GM20431 (cell line): Measurements from ENCODE around the gene LRMDA.

Source experiments
- in situ Hi-C: fragments of 300-500 bp; cut with MseI, MboI; formaldehyde crosslinking; loops from one replicate; pipeline ENCODE4 v1.15.0; 2020; ENCODE audit warnings: low sequenced_read_pairs; ENCODE audit not compliant: unreplicated experiment

LRMDA gene

GRCh38 chr10:75613685-75614504 lies 182.5 kb downstream of the LRMDA start:
- in situ Hi-C loops: loop anchor here (25.0 kb wide), 1 partner anchor 202 kb away; the partner anchor contains the start of gene ZNF503

DNA sequence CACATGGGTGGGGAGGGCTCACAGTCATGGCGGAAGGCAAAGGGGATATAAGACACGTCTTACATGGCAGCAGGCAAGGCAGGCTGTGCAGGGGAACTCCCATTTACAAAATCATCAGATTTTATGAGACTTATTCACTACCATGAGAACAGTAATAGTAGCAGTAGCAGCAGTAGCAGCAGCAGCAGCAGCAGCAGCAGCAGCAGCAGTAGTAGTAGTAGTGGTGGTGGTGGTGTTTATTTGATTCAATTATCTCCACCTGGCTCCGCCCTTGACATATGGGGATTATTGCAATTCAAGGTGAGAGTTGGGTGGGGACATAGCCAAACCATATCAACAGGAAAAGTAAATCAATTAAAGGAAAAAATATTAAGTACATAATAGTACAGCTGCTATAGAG lies 184.7 kb downstream of the LRMDA start:
- in situ Hi-C loops: loop anchor here (25.0 kb wide), 1 partner anchor 204 kb away; the partner anchor contains the start of gene ZNF503

DNA sequence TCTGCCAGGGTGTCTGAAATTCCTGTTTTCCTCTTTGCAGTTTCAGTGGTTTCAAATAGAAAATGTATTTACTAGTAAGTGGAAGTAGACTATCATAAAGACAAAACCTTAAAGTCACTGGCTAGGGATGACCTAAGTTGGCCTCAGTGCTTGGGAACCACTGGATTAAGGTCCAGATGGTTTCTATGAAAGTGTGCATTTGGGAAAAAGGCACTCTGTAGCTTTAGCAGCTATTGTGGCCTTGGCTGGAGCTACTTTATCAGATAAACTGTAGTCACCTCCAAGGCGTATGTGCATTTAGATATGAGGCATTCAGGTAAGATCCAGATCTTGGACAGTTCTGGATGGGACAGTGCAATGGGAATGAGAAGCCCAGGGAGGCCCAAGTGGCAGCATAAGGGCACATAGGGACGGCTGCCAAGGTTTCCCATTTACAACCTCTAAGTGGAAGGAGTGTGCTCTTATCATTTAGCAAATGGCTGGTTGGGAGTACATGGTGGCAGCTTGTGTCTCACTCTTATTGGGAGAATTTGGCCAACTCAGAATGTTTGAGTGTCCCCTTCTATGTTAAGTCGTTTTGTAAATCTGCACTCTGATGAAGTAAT lies 185.6 kb downstream of the LRMDA start:
- in situ Hi-C loops: loop anchor here (25.0 kb wide), 1 partner anchor 205 kb away; the partner anchor contains the start of gene ZNF503

- in situ Hi-C loops: loop anchor here (25.0 kb wide), 1 partner anchor 205 kb away; the partner anchor contains the start of gene ZNF503
Observed at GRCh38 chr10:75617485-75618155, 186.2 kb downstream of the LRMDA start.

DNA sequence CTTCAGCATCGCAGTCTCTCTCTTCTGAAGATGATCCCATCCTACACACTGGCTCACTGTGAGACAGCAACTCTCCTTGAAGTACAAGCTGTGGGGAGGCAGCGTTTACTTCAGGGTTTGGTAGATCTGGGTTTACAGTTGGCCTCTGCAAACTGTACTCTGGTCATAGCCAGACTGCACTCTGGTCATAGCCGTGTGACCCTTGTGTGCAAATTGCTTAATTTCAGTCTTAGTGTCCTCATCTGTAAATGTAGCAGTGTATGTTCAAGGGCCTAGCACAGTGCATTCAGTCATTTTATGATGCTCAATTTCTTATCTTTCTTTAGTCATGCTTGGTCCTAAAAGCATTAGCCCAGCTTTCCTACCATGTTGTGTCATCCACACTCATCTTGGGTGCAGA lies 188.2 kb downstream of the LRMDA start:
- in situ Hi-C loops: loop anchor here (25.0 kb wide), 1 partner anchor 207 kb away; the partner anchor contains the start of gene ZNF503

DNA sequence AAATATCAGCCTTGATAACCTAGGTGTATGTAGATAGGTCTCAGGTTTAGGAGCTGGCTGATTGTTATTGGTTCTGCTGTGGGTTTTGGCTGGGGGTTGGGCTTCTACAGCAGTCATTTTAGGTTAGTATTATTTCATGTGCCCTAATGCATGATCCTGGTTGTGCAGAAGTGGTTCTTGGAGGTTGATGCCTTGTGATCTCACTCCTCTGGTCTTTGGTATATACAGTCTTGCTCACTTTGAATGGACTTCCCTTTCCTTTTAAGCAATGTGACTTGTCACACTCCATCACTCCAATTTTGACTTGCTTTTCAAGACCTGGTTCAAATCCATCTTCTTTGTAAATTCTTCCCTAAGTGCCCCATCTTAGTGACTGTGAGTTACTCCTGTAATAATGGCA lies 188.9 kb downstream of the LRMDA start:
- in situ Hi-C loops: loop anchor here (25.0 kb wide), 1 partner anchor 208 kb away; the partner anchor contains the start of gene ZNF503

DNA sequence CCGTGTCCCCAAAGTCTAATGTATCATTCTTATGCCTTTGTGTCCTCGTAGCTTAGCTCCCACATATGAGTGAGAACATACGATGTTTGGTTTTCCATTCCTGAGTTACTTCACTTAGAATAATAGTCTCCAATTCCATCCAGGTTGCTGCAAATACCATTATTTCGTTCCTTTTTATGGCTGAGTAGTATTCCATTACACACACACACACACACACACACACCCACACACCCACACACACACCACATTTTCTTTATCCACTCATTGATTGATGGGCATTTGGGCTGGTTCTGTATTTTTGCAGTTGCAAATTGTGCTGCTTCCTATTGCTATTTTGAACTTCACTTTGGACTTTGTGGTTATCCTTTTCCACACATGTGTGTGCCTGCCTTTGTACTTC lies 189.6 kb downstream of the LRMDA start:
- in situ Hi-C loops: loop anchor here (25.0 kb wide), 1 partner anchor 209 kb away; the partner anchor contains the start of gene ZNF503

DNA sequence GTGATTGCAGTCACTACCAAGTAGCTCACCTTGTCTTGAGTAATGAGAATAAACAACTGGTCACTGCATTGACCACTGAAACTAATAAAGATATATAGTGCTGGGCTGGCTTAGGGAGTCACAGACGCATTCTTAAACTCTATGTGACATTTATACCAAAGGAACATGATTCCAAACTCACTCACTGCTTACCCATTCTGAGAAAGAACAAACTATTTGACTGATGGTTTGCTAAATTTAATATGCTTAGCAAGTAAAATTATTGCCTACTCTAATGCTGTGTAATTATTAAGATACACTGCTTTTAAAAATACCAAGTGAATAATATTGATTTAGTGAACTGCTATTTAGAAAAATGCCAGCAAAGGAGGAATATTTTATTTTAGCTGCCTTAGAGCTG lies 191.1 kb downstream of the LRMDA start:
- in situ Hi-C loops: loop anchor here (25.0 kb wide), 1 partner anchor 210 kb away; the partner anchor contains the start of gene ZNF503

- in situ Hi-C loops: loop anchor here (25.0 kb wide), 1 partner anchor 211 kb away; the partner anchor contains the start of gene ZNF503
Observed at GRCh38 chr10:75623310-75624093, 192.1 kb downstream of the LRMDA start.

DNA sequence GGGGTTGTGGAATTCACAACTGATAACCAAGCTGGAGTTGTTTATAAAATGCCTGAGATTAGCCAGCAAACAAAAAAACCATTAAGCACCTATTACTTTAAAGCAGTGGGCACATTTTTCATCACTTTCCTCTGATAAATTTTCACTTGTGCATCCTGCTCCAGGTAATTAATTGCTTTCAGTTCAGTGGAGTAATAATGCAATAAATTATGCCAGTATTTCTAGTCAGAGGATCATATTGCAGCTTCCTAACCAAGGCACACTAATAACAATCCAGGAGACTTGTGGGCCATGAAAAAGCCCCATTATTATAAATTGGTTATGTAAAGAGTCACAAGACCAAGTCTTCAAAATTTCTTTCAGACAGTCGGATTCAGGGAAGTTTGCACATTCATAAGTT lies 193.2 kb downstream of the LRMDA start:
- in situ Hi-C loops: loop anchor here (25.0 kb wide), 1 partner anchor 212 kb away; the partner anchor contains the start of gene ZNF503

GRCh38 chr10:75630746-75631145 lies 199.3 kb downstream of the LRMDA start:
- in situ Hi-C loops: no loop called here

DNA sequence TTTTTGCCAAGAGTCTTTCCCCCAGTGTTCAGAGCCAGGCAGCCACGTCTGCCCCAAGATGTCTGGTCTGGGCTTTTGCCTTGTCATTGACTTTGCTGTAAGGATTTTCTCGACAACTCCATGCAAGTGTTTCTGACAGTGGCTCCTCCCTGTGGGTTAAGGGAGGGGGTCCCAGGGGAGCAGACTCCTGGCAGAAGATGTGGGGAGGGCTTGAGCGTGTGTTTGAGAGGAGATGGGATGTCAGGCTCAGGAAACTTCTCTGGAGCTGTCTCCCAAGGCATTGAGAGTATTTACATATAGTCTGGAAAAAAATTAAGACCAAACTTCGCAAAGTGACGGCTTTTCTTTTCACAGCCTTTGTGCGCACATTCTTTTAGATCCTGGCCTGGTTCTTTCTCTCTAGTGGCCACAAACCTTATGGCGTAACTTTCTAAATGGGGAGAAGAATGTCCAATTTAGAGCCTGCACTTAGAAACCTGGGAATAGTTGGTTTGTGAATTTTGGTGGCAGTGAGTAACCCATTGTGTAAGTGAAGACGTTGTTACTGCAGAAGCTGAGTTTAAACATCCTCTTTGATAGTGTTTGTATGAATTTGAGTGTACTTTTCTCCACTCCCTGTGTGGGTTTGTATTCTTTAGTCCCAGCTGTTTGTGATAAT lies 201.5 kb downstream of the LRMDA start:
- in situ Hi-C loops: no loop called here

GRCh38 chr10:75633568-75633967 lies 202.1 kb downstream of the LRMDA start:
- in situ Hi-C loops: no loop called here

DNA sequence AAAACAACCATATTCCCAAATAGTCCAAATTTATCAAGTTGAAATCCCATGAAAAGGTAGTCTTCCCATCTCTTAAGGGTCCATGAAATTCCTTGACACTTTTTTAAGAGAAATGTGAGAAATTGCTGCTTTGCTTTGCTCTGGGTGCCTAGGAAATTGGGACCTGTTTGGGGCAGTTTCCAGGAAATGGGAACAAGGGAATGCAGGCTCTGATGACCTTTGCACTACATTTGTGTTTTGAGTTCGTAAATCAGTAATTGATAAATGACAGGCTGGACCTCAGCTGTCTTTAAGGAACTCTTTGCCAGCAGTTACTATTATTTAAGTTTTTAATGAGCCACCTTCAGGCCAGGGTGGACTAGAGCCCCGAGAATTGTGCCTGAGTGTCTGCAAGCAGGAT lies 203.5 kb downstream of the LRMDA start:
- in situ Hi-C loops: no loop called here

DNA sequence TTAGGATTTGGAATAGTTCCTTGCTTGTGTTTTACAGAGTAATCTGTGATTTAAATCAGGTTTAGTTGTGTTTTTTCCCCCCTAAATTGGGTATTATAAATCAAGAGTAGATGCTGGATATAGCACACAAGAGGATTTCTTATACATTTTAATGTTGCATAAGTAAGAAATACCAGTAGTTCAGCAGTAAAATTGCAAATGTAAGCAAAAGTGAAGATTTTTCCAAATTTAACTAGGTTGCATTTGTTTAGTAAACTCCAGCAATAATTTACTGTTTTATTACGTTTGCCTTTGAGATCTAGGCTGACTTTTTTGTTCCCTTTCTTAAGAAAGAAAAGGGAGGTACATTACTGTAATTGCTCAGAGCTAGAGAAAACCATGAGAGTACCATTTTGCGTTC lies 207.3 kb downstream of the LRMDA start:
- in situ Hi-C loops: no loop called here

DNA sequence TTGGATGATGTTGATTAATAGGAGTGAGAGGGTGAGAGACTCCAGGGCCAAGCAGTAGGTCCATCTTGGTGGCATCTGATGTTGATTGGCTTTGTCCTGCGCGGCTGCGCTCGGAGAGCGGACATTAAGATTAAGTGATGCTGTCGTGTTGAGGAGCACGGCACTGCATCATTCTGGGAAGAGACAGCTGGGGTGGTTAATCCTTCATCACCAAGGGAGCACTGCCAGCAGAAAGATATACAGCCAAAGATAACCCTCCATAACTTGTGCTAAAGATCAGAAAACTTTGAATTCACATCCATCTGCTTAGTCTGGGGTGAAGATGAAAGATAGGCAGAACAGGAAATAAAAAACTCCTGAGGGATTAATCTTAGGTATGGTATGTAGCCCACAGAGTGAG lies 208.3 kb downstream of the LRMDA start:
- in situ Hi-C loops: no loop called here

GRCh38 chr10:75640381-75640780 lies 209.0 kb downstream of the LRMDA start:
- in situ Hi-C loops: no loop called here

DNA sequence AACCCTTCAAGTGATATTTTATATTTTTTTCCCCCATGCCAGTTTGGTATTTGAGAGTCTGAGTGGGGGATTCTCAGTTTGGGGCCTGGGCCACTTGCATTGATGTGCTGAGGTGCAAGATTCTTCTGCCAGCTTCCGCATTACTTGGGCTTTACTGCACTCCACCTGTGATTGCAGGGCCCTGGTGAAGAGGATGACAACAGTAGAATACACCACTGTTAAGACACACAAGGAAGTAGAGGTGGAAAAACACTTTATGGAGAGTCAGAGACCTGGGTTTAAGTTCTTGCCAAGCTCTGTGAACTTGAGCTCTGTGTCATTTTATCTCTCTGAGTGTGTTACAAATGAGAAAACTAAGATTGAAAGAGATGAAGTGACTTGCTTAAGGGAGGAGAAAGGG lies 209.4 kb downstream of the LRMDA start:
- in situ Hi-C loops: no loop called here

DNA sequence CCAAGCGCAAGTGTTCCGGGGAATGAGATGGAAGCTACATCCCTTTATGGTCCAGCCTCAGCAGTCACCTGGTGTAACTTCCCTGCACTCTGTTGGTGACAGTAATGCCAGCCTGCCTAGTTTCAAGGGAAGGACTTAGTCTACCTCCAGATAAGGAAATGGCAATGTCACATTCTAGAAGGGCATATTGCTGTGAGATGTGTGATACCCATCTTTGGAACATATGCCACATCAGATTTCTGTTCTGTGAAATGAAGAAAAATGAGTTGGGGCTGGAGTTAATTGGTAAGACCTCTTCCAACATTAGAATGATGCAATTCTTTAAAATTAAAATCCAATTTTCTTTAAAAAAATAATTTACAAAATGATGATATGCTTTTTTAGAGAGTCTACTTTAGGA lies 212.0 kb downstream of the LRMDA start:
- in situ Hi-C loops: no loop called here
